HepG2 (cell line): ENCODE measurements around the gene PCSK6. TPM values are rescaled to one million over a fixed set of nuclear protein-coding genes. Genes with fewer than 3 reads are reported as not detected.

Source experiments
- RERE ChIP-seq: IDR thresholded peaks from 2 replicates; pipeline ENCODE4 v1.6.1; 2016; ENCODE audit warnings: low read depth, missing genetic modification reagents, missing compliant biosample characterization
- ZNF460 ChIP-seq: sonication (generic); formaldehyde crosslinking; IDR thresholded peaks from 2 replicates; pipeline ENCODE4 v1.5.1; 2020; ENCODE audit warnings: missing genetic modification reagents, mild to moderate bottlenecking, borderline replicate concordance
- ZSCAN29 ChIP-seq: sonication (generic); formaldehyde crosslinking; conservative IDR thresholded peaks from 2 replicates; pipeline ENCODE4 v1.4.0; 2020; ENCODE audit warnings: mild to moderate bottlenecking, missing genetic modification reagents
- polyA plus RNA-seq, 8 experiments: library from polyadenylated mRNA; depleted of rRNA in 3 of 8; stranded (reverse) in 7 of 8; unstranded in 1 of 8; fragments of >200 nt; fragmentation: Illumina TruSeq in 4 of 8; extraction: Trizol in 4 of 8; gene quantifications; 2 replicates each; pipeline versions ENCODE4 v1.2.1 to v1.2.3, GENCODE V29; 2011 to 2016; ENCODE audit warnings: low read depth in 4 of 8, missing spikeins in 1 of 8, mixed read lengths in 1 of 8; ENCODE audit not compliant: insufficient read depth in 1 of 8
- total RNA-seq, 5 experiments: library from RNA; depleted of rRNA; stranded (reverse); fragments of >200 nt; fragmentation: Illumina TruSeq; extraction: Trizol; gene quantifications; 2 replicates each; pipeline ENCODE4 v1.2.3, GENCODE V29; 2016; ENCODE audit warnings: low read depth in 1 of 5
- TF ChIP-seq, protein P1 (sequence below): sonication (generic); formaldehyde crosslinking; IDR thresholded peaks from 2 replicates; pipeline ENCODE4 v1.5.1; 2020; ENCODE audit warnings: mild to moderate bottlenecking, missing genetic modification reagents, borderline replicate concordance
- TF ChIP-seq, protein P2 (sequence below): sonication (generic); formaldehyde crosslinking; IDR thresholded peaks from 2 replicates; pipeline ENCODE4 v1.4.0; 2020; ENCODE audit warnings: missing genetic modification reagents

Gene PCSK6
- total and polyA plus RNA-seq, 2 of the 13 experiments (the other 11 are each of a cell fraction or from before 2014, with no cell fraction given): 56.5 to 155 TPM

GRCh38 chr15:101324524-101325177 lies 164.9 kb downstream of the PCSK6 start (continued):
- TF ChIP-seq RERE (CRISPR knock-in tag): no peak
- no peak for TF ChIP-seq ZSCAN29 (CRISPR knock-in tag)
- no peak for TF ChIP-seq ZNF460 (CRISPR knock-in tag)
- TF ChIP-seq, protein P1, sequence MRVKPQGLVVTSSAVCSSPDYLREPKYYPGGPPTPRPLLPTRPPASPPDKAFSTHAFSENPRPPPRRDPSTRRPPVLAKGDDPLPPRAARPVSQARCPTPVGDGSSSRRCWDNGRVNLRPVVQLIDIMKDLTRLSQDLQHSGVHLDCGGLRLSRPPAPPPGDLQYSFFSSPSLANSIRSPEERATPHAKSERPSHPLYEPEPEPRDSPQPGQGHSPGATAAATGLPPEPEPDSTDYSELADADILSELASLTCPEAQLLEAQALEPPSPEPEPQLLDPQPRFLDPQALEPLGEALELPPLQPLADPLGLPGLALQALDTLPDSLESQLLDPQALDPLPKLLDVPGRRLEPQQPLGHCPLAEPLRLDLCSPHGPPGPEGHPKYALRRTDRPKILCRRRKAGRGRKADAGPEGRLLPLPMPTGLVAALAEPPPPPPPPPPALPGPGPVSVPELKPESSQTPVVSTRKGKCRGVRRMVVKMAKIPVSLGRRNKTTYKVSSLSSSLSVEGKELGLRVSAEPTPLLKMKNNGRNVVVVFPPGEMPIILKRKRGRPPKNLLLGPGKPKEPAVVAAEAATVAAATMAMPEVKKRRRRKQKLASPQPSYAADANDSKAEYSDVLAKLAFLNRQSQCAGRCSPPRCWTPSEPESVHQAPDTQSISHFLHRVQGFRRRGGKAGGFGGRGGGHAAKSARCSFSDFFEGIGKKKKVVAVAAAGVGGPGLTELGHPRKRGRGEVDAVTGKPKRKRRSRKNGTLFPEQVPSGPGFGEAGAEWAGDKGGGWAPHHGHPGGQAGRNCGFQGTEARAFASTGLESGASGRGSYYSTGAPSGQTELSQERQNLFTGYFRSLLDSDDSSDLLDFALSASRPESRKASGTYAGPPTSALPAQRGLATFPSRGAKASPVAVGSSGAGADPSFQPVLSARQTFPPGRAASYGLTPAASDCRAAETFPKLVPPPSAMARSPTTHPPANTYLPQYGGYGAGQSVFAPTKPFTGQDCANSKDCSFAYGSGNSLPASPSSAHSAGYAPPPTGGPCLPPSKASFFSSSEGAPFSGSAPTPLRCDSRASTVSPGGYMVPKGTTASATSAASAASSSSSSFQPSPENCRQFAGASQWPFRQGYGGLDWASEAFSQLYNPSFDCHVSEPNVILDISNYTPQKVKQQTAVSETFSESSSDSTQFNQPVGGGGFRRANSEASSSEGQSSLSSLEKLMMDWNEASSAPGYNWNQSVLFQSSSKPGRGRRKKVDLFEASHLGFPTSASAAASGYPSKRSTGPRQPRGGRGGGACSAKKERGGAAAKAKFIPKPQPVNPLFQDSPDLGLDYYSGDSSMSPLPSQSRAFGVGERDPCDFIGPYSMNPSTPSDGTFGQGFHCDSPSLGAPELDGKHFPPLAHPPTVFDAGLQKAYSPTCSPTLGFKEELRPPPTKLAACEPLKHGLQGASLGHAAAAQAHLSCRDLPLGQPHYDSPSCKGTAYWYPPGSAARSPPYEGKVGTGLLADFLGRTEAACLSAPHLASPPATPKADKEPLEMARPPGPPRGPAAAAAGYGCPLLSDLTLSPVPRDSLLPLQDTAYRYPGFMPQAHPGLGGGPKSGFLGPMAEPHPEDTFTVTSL: no peak
- TF ChIP-seq, protein P2, sequence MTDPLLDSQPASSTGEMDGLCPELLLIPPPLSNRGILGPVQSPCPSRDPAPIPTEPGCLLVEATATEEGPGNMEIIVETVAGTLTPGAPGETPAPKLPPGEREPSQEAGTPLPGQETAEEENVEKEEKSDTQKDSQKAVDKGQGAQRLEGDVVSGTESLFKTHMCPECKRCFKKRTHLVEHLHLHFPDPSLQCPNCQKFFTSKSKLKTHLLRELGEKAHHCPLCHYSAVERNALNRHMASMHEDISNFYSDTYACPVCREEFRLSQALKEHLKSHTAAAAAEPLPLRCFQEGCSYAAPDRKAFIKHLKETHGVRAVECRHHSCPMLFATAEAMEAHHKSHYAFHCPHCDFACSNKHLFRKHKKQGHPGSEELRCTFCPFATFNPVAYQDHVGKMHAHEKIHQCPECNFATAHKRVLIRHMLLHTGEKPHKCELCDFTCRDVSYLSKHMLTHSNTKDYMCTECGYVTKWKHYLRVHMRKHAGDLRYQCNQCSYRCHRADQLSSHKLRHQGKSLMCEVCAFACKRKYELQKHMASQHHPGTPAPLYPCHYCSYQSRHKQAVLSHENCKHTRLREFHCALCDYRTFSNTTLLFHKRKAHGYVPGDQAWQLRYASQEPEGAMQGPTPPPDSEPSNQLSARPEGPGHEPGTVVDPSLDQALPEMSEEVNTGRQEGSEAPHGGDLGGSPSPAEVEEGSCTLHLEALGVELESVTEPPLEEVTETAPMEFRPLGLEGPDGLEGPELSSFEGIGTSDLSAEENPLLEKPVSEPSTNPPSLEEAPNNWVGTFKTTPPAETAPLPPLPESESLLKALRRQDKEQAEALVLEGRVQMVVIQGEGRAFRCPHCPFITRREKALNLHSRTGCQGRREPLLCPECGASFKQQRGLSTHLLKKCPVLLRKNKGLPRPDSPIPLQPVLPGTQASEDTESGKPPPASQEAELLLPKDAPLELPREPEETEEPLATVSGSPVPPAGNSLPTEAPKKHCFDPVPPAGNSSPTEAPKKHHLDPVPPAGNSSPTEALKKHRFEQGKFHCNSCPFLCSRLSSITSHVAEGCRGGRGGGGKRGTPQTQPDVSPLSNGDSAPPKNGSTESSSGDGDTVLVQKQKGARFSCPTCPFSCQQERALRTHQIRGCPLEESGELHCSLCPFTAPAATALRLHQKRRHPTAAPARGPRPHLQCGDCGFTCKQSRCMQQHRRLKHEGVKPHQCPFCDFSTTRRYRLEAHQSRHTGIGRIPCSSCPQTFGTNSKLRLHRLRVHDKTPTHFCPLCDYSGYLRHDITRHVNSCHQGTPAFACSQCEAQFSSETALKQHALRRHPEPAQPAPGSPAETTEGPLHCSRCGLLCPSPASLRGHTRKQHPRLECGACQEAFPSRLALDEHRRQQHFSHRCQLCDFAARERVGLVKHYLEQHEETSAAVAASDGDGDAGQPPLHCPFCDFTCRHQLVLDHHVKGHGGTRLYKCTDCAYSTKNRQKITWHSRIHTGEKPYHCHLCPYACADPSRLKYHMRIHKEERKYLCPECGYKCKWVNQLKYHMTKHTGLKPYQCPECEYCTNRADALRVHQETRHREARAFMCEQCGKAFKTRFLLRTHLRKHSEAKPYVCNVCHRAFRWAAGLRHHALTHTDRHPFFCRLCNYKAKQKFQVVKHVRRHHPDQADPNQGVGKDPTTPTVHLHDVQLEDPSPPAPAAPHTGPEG (CRISPR knock-in tag): no peak
